Left renal pelvis (tissue), 4 donors: ENCODE data around the gene KIF26A. TPM values are rescaled to one million over a fixed set of nuclear protein-coding genes. Genes with fewer than 3 reads are reported as not detected.

Source experiments
- DNase-seq, 4 donors: peaks; one replicate each; pipeline ENCODE4 v3.0.0-alpha.2; 2013; ENCODE audit warnings: low read depth in 4 of 4, low spot score in 3 of 4
- polyA plus RNA-seq, 4 donors: library from polyadenylated mRNA; unstranded; fragments of 120-200 nt; gene quantifications; one replicate each; pipeline ENCODE4 v1.2.1, GENCODE V29; 2013; ENCODE audit not compliant: insufficient read length in 4 of 4

The KIF26A gene
- polyA plus RNA-seq, 4 donors: 3.3 to 13.9 (median 9.8) TPM

- no peak for DNase-seq
Measured at GRCh38 chr14:104187931-104188726, 49.7 kb downstream of the KIF26A start.

- DNase-seq: no peak
Measured at GRCh38 chr14:104188727-104189400, 50.5 kb downstream of the KIF26A start.

GRCh38 chr14:104189629-104190335 lies 51.4 kb downstream of the KIF26A start:
- no peak for DNase-seq

GRCh38 chr14:104190396-104191000 lies 52.1 kb downstream of the KIF26A start:
- DNase-seq: no peak

- no peak for DNase-seq
Measured at GRCh38 chr14:104191409-104191997, 53.1 kb downstream of the KIF26A start.

GRCh38 chr14:104192146-104192882 lies 53.9 kb downstream of the KIF26A start:
- no peak for DNase-seq

GRCh38 chr14:104192883-104193245 lies 54.5 kb downstream of the KIF26A start:
- DNase-seq: no peak

GRCh38 chr14:104194016-104194415 lies 55.6 kb downstream of the KIF26A start:
- no peak for DNase-seq

- DNase-seq: no peak
Measured at GRCh38 chr14:104194716-104195115, 56.3 kb downstream of the KIF26A start.

GRCh38 chr14:104195361-104195760 lies 57.0 kb downstream of the KIF26A start:
- DNase-seq: no peak

- DNase-seq: no peak
Measured at GRCh38 chr14:104195878-104196277, 57.5 kb downstream of the KIF26A start.

GRCh38 chr14:104196461-104197140 lies 58.2 kb downstream of the KIF26A start:
- no peak for DNase-seq

- DNase-seq: no peak
Measured at GRCh38 chr14:104197449-104198247, 59.3 kb downstream of the KIF26A start.

GRCh38 chr14:104199266-104199895 lies 61.0 kb downstream of the KIF26A start:
- no peak for DNase-seq

GRCh38 chr14:104200106-104200505 lies 61.7 kb downstream of the KIF26A start:
- no peak for DNase-seq

GRCh38 chr14:104200591-104200990 lies 62.2 kb downstream of the KIF26A start:
- no peak for DNase-seq

GRCh38 chr14:104201063-104201462 lies 62.7 kb downstream of the KIF26A start:
- DNase-seq: no peak

GRCh38 chr14:104201496-104201895 lies 63.1 kb downstream of the KIF26A start:
- no peak for DNase-seq
